SK-N-SH (cell line): ENCODE results near the gene OR6X1. TPM values are rescaled to one million over a fixed set of nuclear protein-coding genes. Genes with fewer than 3 reads are reported as not detected.

Experiments
- CTCF ChIA-PET: fragments of 300-600, 350-600 bp; formaldehyde crosslinking; extraction: SDS; loops from one replicate; lab custom pipeline; 2021; lab: Yijun Ruan, JAX
- POLR2A ChIA-PET: fragments of 350-600 bp; sonication (Branson Sonifier 250); formaldehyde crosslinking; extraction: SDS; loops from one replicate; lab custom pipeline; 2020; ENCODE audit warnings: antibody characterized with exemption, inconsistent platforms; lab: Yijun Ruan, JAX
- DNase-seq: peaks from one replicate; pipeline ENCODE4 v3.0.0; 2012
- H2AFZ ChIP-seq: fragments of 200-600 bp; sonication (generic); 2 replicates; pipeline ENCODE4 v1.8.1; 2016; ENCODE audit warnings: antibody characterized with exemption, mild to moderate bottlenecking, low read depth
- H3F3A ChIP-seq: fragments of 200-600 bp; sonication (generic); replicated peaks from 2 replicates; pipeline ENCODE3; 2016; ENCODE audit warnings: antibody characterized with exemption, mild to moderate bottlenecking; ENCODE audit not compliant: insufficient read depth
- H3K27ac ChIP-seq, 2 experiments: fragments of 200-500 bp in 1 of 2; fragments of 200-600 bp in 1 of 2; sonication (Bioruptor generic) in 1 of 2; sonication (generic), shearing (Covaris generic) in 1 of 2; 2 replicates each; pipeline versions ENCODE4 v1.5.1 to v1.6.1; 2014 to 2016; ENCODE audit warnings: low read depth in 2 of 2, inconsistent platforms in 1 of 2, low read length in 1 of 2, mild to moderate bottlenecking in 1 of 2, mixed read lengths in 1 of 2
- H3K27me3 ChIP-seq: fragments of 200-600 bp; sonication (generic), shearing (Covaris generic); 2 replicates; pipeline ENCODE4 v1.6.1; 2016; ENCODE audit warnings: mixed run types; ENCODE audit not compliant: insufficient read depth
- H3K36me3 ChIP-seq, 2 experiments: fragments of 200-500 bp in 1 of 2; fragments of 200-600 bp in 1 of 2; sonication (Bioruptor generic) in 1 of 2; sonication (generic) in 1 of 2; replicated peaks in 1 of 2; 2 replicates each; pipeline versions ENCODE3 to v1.5.1; 2014 to 2016; ENCODE audit warnings: low read length in 1 of 2, mild to moderate bottlenecking in 1 of 2; ENCODE audit not compliant: insufficient read depth in 2 of 2, control insufficient read depth in 1 of 2
- H3K4me1 ChIP-seq, 2 experiments: fragments of 200-500 bp in 1 of 2; fragments of 200-600 bp in 1 of 2; sonication (Bioruptor generic) in 1 of 2; sonication (generic), shearing (Covaris generic) in 1 of 2; 2 replicates each; pipeline versions ENCODE4 v1.5.1 to v1.6.1; 2014 to 2016; ENCODE audit warnings: low read depth in 1 of 2, low read length in 1 of 2, mixed run types in 1 of 2; ENCODE audit not compliant: insufficient read depth in 2 of 2, control insufficient read depth in 1 of 2
- H3K4me2 ChIP-seq: fragments of 200-600 bp; sonication (generic), shearing (Covaris generic); 2 replicates; pipeline ENCODE4 v1.6.1; 2017; ENCODE audit warnings: mixed run types
- H3K4me3 ChIP-seq, 2 experiments: fragments of 200-500 bp in 1 of 2; fragments of 200-600 bp in 1 of 2; sonication (Bioruptor generic) in 1 of 2; sonication (generic), shearing (Covaris generic) in 1 of 2; 2 replicates each; pipeline versions ENCODE4 v1.5.1 to v1.8.1; 2014 to 2016; ENCODE audit warnings: low read depth in 2 of 2, inconsistent platforms in 1 of 2, low read length in 1 of 2, mild to moderate bottlenecking in 1 of 2, mixed read lengths in 1 of 2, moderate library complexity in 1 of 2
- H3K79me2 ChIP-seq: fragments of 200-600 bp; sonication (generic); 2 replicates; pipeline ENCODE4 v1.8.1; 2017; ENCODE audit warnings: mild to moderate bottlenecking; ENCODE audit not compliant: insufficient read depth
- H3K9ac ChIP-seq: fragments of 200-600 bp; sonication (generic); 2 replicates; pipeline ENCODE4 v1.6.1; 2017; ENCODE audit warnings: mixed run types
- H3K9me2 ChIP-seq: fragments of 200-600 bp; sonication (generic); 2 replicates; pipeline ENCODE4 v1.6.1; 2017; ENCODE audit warnings: mixed run types
- H3K9me3 ChIP-seq: fragments of 200-600 bp; sonication (generic); 2 replicates; pipeline ENCODE4 v1.6.1; 2017; ENCODE audit warnings: mixed run types, mild to moderate bottlenecking, moderate library complexity
- H4K20me1 ChIP-seq: fragments of 200-600 bp; sonication (generic); 2 replicates; pipeline ENCODE4 v1.6.1; 2017; ENCODE audit warnings: mild to moderate bottlenecking, mixed run types; ENCODE audit not compliant: insufficient read depth
- CHD2 ChIP-seq: fragments of 150-350 bp; IDR thresholded peaks from 2 replicates; pipeline ENCODE4 v1.6.1; 2018; ENCODE audit warnings: low read length; ENCODE audit not compliant: partially characterized antibody
- EP300 ChIP-seq, 2 experiments: IDR thresholded peaks; 2 replicates each; pipeline versions ENCODE4 v1.4.0 to v1.6.1; 2012; ENCODE audit warnings: borderline replicate concordance in 1 of 2, low read depth in 1 of 2, low read length in 1 of 2
- EZH2phosphoT487 ChIP-seq: fragments of 200-600 bp; sonication (generic); IDR thresholded peaks from 2 replicates; pipeline ENCODE4 v1.6.1; 2017; ENCODE audit warnings: low read depth, mixed run types, mild to moderate bottlenecking, antibody characterized with exemption, moderate library complexity, borderline replicate concordance
- FOXM1 ChIP-seq: IDR thresholded peaks from 2 replicates; pipeline ENCODE4 v1.4.0; 2012; ENCODE audit warnings: low read depth, mild to moderate bottlenecking
- IRF3 ChIP-seq: fragments of 150-350 bp; IDR thresholded peaks from 2 replicates; pipeline ENCODE4 v1.6.1; 2016; ENCODE audit warnings: mild to moderate bottlenecking, low read depth, low read length
- MEF2A ChIP-seq: IDR thresholded peaks from 2 replicates; pipeline ENCODE4 v1.4.0; 2012; ENCODE audit warnings: low read depth, borderline replicate concordance
- MXI1 ChIP-seq: IDR thresholded peaks from 2 replicates; pipeline ENCODE4 v1.6.1; 2012; ENCODE audit warnings: mild to moderate bottlenecking, low read depth, low read length, improper control_type of control experiment
- NFIC ChIP-seq: IDR thresholded peaks from 2 replicates; pipeline ENCODE4 v1.4.0; 2012; ENCODE audit warnings: borderline replicate concordance
- RCOR1 ChIP-seq: fragments of 150-350 bp; IDR thresholded peaks from 2 replicates; pipeline ENCODE4 v1.6.1; 2017; ENCODE audit warnings: antibody characterized with exemption, low read length
- RFX5 ChIP-seq: IDR thresholded peaks from 2 replicates; pipeline ENCODE4 v1.6.1; 2012; ENCODE audit warnings: mild to moderate bottlenecking, improper control_type of control experiment, low read length
- TEAD4 ChIP-seq: IDR thresholded peaks from 2 replicates; pipeline ENCODE4 v1.4.0; 2012; ENCODE audit warnings: mild to moderate bottlenecking, borderline replicate concordance; ENCODE audit not compliant: insufficient read depth
- USF2 ChIP-seq: fragments of 150-350 bp; IDR thresholded peaks from 2 replicates; pipeline ENCODE4 v1.6.1; 2017; ENCODE audit warnings: antibody characterized with exemption, low read length, low read depth, borderline replicate concordance
- YY1 ChIP-seq: IDR thresholded peaks from 2 replicates; pipeline ENCODE4 v1.4.0; 2012; ENCODE audit warnings: low read depth, mild to moderate bottlenecking
- ZBTB33 ChIP-seq: IDR thresholded peaks from 2 replicates; pipeline ENCODE4 v1.4.0; 2012; ENCODE audit warnings: low read depth, borderline replicate concordance
- WGBS: methylation state at CpG from one replicate; pipeline ENCODE4 v1.1.6; 2017; ENCODE audit warnings: low lambda C conversion rate; 5-methylcytosine and 5-hydroxymethylcytosine counted together
- polyA plus RNA-seq, 3 experiments: library from polyadenylated mRNA; depleted of rRNA; stranded (reverse); fragments of >200 nt; gene quantifications; 2 replicates each; pipeline ENCODE4 v1.2.3, GENCODE V29; 2012
- TF ChIP-seq, protein P1 (sequence below): IDR thresholded peaks from 2 replicates; pipeline ENCODE4 v1.6.1; 2012; ENCODE audit warnings: mild to moderate bottlenecking, low read depth, low read length, moderate library complexity
- TF ChIP-seq, protein P2 (sequence below): fragments of 200-600 bp; sonication (generic); IDR thresholded peaks from 2 replicates; pipeline ENCODE4 v1.6.1; 2017; ENCODE audit warnings: antibody characterized with exemption, mild to moderate bottlenecking, moderate library complexity

OR6X1 gene
- polyA plus RNA-seq, 1 of the 3 experiments (the other 2 are of a cell fraction): not detected

DNA sequence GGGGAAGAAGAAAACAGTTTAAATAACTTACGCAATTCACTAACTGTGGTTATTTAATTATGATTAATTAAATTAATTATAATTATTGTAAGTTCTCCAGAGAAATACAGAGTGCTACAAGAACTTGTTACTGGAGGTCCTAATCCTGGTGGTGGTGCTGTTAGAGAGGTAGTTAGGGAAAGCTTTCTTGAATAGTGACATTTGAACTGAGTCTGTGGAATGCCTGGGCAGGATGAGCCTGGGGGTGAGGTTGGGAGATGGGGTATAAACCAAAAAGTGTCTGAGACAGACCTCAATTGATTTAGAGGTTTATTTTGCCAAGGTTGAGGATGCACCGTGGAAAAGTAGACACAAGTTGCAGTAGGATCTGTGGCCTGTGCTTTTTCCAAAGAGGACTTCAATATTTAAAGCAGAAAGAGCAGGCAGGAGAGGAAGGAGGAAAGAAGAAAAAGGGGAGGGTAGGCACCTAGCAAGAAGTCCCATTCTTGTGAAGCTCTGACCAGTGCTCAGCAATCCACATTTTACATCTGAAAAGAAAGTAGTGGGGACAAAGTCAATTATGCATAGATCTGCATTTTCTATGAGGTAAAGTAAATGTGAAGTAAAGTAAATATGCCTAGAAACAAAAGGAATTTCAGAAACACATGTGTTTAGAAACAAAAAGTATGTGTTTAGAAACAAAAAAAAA, 8.4 kb downstream of the OR6X1 start:
- Histone ChIP-seq H3F3A (no peaks in the 10 kb centered on the region), H3K79me2 (peaks cover 3% of the 10 kb centered on the region), H3K4me2 (no peak overlapping the region), H3K27me3 (no peaks in the 10 kb centered on the region), H2AFZ (no peak overlapping the region), H3K27ac (no peak overlapping the region)
- WGBS: 73% methylated on average over 2 of the region's 2 CpGs
- TF ChIP-seq, protein P1, sequence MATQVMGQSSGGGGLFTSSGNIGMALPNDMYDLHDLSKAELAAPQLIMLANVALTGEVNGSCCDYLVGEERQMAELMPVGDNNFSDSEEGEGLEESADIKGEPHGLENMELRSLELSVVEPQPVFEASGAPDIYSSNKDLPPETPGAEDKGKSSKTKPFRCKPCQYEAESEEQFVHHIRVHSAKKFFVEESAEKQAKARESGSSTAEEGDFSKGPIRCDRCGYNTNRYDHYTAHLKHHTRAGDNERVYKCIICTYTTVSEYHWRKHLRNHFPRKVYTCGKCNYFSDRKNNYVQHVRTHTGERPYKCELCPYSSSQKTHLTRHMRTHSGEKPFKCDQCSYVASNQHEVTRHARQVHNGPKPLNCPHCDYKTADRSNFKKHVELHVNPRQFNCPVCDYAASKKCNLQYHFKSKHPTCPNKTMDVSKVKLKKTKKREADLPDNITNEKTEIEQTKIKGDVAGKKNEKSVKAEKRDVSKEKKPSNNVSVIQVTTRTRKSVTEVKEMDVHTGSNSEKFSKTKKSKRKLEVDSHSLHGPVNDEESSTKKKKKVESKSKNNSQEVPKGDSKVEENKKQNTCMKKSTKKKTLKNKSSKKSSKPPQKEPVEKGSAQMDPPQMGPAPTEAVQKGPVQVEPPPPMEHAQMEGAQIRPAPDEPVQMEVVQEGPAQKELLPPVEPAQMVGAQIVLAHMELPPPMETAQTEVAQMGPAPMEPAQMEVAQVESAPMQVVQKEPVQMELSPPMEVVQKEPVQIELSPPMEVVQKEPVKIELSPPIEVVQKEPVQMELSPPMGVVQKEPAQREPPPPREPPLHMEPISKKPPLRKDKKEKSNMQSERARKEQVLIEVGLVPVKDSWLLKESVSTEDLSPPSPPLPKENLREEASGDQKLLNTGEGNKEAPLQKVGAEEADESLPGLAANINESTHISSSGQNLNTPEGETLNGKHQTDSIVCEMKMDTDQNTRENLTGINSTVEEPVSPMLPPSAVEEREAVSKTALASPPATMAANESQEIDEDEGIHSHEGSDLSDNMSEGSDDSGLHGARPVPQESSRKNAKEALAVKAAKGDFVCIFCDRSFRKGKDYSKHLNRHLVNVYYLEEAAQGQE: no peak
- no peak for TF ChIP-seq IRF3
- no peak for TF ChIP-seq EZH2phosphoT487
- no peak for TF ChIP-seq NFIC
- TF ChIP-seq EP300 (IDR thresholded peaks at IDR 0.05; ENCODE audit: borderline replicate concordance in 1 of 2, low read depth in 1 of 2, low read length in 1 of 2): no peak
- no peak for TF ChIP-seq MEF2A
- no peak for TF ChIP-seq MXI1
- no peak for TF ChIP-seq RCOR1
- TF ChIP-seq FOXM1: no peak
- no peak for TF ChIP-seq ZBTB33
- no peak for TF ChIP-seq TEAD4
- no peak for TF ChIP-seq USF2
- no peak for TF ChIP-seq RFX5
- TF ChIP-seq YY1: no peak
- TF ChIP-seq, protein P2, sequence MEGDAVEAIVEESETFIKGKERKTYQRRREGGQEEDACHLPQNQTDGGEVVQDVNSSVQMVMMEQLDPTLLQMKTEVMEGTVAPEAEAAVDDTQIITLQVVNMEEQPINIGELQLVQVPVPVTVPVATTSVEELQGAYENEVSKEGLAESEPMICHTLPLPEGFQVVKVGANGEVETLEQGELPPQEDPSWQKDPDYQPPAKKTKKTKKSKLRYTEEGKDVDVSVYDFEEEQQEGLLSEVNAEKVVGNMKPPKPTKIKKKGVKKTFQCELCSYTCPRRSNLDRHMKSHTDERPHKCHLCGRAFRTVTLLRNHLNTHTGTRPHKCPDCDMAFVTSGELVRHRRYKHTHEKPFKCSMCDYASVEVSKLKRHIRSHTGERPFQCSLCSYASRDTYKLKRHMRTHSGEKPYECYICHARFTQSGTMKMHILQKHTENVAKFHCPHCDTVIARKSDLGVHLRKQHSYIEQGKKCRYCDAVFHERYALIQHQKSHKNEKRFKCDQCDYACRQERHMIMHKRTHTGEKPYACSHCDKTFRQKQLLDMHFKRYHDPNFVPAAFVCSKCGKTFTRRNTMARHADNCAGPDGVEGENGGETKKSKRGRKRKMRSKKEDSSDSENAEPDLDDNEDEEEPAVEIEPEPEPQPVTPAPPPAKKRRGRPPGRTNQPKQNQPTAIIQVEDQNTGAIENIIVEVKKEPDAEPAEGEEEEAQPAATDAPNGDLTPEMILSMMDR: no peak
- TF ChIP-seq CHD2: no peak
- TF ChIP-seq, all 33 proteins: peak for 0
- CTCF ChIA-PET: interaction anchor here (0.7 to 1.0 kb wide), 2 partner anchors 10 to 38 kb away, joined by 4 read pairs; no protein-coding TSS in a partner anchor
- Histone ChIP-seq H4K20me1 (no peaks in the 10 kb centered on the region), H3K9ac (no peak overlapping the region), H3K4me1 (peaks cover 5 to 6% of the 10 kb centered on the region in 2 experiments; a peak in 2 of 4 replicates), H3K36me3 (no peaks in the 10 kb centered on the region), H3K9me2 (no peaks in the 10 kb centered on the region), H3K4me3 (no peak overlapping the region), H3K9me3 (no peaks in the 10 kb centered on the region)
- DNase-seq: no peak
- POLR2A ChIA-PET: no interaction called here
